HepG2 (cell line): Measurements from ENCODE around the gene AJUBA. TPM values are rescaled to one million over a fixed set of nuclear protein-coding genes. Genes with fewer than 3 reads are reported as not detected.
A peak's percentile ranks its signal among the peaks of the same experiment; 100 is the strongest.

Experiments
- BCL6 ChIP-seq: IDR thresholded peaks from 2 replicates; pipeline ENCODE4 v1.6.1; 2016; ENCODE audit warnings: missing genetic modification reagents, missing compliant biosample characterization
- ETV5 ChIP-seq: IDR thresholded peaks from 2 replicates; pipeline ENCODE4 v1.6.1; 2018; ENCODE audit warnings: missing biosample characterization, missing genetic modification reagents, inconsistent platforms, borderline replicate concordance
- ETV6 ChIP-seq: sonication (generic); formaldehyde crosslinking; conservative IDR thresholded peaks from 2 replicates; pipeline ENCODE4 v1.4.0; 2020; ENCODE audit warnings: missing genetic modification reagents
- GMEB2 ChIP-seq: IDR thresholded peaks from 2 replicates; pipeline ENCODE4 v1.6.1; 2016; ENCODE audit warnings: missing biosample characterization, missing genetic modification reagents, low read depth
- HNF1A ChIP-seq, 2 experiments: sonication (generic) in 1 of 2; formaldehyde crosslinking in 1 of 2; IDR thresholded peaks; 2 replicates each; pipeline versions ENCODE4 v1.4.0 to v1.6.1; 2016 to 2020; ENCODE audit warnings: borderline replicate concordance in 1 of 2, low read depth in 1 of 2, mild to moderate bottlenecking in 1 of 2, missing genetic modification reagents in 1 of 2
- HNF4A ChIP-seq: sonication (generic); formaldehyde crosslinking; IDR thresholded peaks from 2 replicates; pipeline ENCODE4 v1.4.0; 2020; ENCODE audit warnings: missing genetic modification reagents
- KMT2B ChIP-seq: IDR thresholded peaks from 2 replicates; pipeline ENCODE4 v1.6.1; 2016; ENCODE audit warnings: missing genetic modification reagents, missing compliant biosample characterization
- SALL2 ChIP-seq: sonication (generic); formaldehyde crosslinking; IDR thresholded peaks from 2 replicates; pipeline ENCODE4 v1.8.1; 2023; ENCODE audit warnings: mild to moderate bottlenecking, missing genetic modification reagents, inconsistent platforms
- SIX1 ChIP-seq: sonication (generic); formaldehyde crosslinking; IDR thresholded peaks from 2 replicates; pipeline ENCODE4 v1.4.0; 2020; ENCODE audit warnings: missing genetic modification reagents, borderline replicate concordance
- SOX6 ChIP-seq, 2 experiments: fragments of 450-650 bp in 1 of 2; sonication (generic) in 1 of 2; formaldehyde crosslinking in 1 of 2; IDR thresholded peaks; 2 replicates each; pipeline versions ENCODE4 v1.4.0 to v1.6.1; 2017 to 2020; ENCODE audit warnings: antibody characterized with exemption in 1 of 2, mild to moderate bottlenecking in 1 of 2, missing genetic modification reagents in 1 of 2
- SRSF1 ChIP-seq: fragments of 200-400 bp; formaldehyde crosslinking; optimal IDR thresholded peaks from 2 replicates; pipeline ENCODE3; 2017; ENCODE audit warnings: mild to moderate bottlenecking, low read depth, low read length, moderate library complexity
- TAF15 ChIP-seq: fragments of 200-400 bp; formaldehyde crosslinking; IDR thresholded peaks from one replicate; pipeline ENCODE4 v1.6.1; 2018; ENCODE audit warnings: mild to moderate bottlenecking, low read depth, low read length; ENCODE audit not compliant: poor library complexity, severe bottlenecking
- TCF7L2 ChIP-seq: IDR thresholded peaks from 2 replicates; pipeline ENCODE4 v1.6.1; 2011; ENCODE audit warnings: mild to moderate bottlenecking, low read depth, low read length, moderate library complexity
- TERF1 ChIP-seq: sonication (generic); formaldehyde crosslinking; IDR thresholded peaks from 2 replicates; pipeline ENCODE4 v1.8.0; 2022; ENCODE audit warnings: mild to moderate bottlenecking, missing genetic modification reagents, moderate library complexity
- ZFY ChIP-seq: sonication (generic); formaldehyde crosslinking; IDR thresholded peaks from 2 replicates; pipeline ENCODE4 v1.4.0; 2020; ENCODE audit warnings: missing genetic modification reagents
- ZMYM2 ChIP-seq: sonication (generic); formaldehyde crosslinking; IDR thresholded peaks from 2 replicates; pipeline ENCODE4 v1.8.0; 2022; ENCODE audit warnings: mild to moderate bottlenecking, missing genetic modification reagents
- ZNF101 ChIP-seq: sonication (generic); formaldehyde crosslinking; IDR thresholded peaks from 2 replicates; pipeline ENCODE4 v1.4.0; 2020; ENCODE audit warnings: mild to moderate bottlenecking, low read depth, missing genetic modification reagents, borderline replicate concordance
- ZNF180 ChIP-seq: sonication (generic); formaldehyde crosslinking; IDR thresholded peaks from 2 replicates; pipeline ENCODE4 v1.4.0; 2020; ENCODE audit warnings: low read depth, missing genetic modification reagents, borderline replicate concordance
- ZNF253 ChIP-seq: sonication (generic); formaldehyde crosslinking; IDR thresholded peaks from 2 replicates; pipeline ENCODE4 v1.8.0; 2022; ENCODE audit warnings: mild to moderate bottlenecking, missing genetic modification reagents, borderline replicate concordance
- ZNF468 ChIP-seq: sonication (generic); formaldehyde crosslinking; IDR thresholded peaks from 2 replicates; pipeline ENCODE4 v1.8.0; 2022; ENCODE audit warnings: mild to moderate bottlenecking, moderate library complexity, missing genetic modification reagents
- ZNF619 ChIP-seq: sonication (generic); formaldehyde crosslinking; IDR thresholded peaks from 2 replicates; pipeline ENCODE4 v1.4.0; 2020; ENCODE audit warnings: mild to moderate bottlenecking, missing genetic modification reagents
- ZNF746 ChIP-seq: sonication (generic); formaldehyde crosslinking; IDR thresholded peaks from 2 replicates; pipeline ENCODE4 v1.8.0; 2022; ENCODE audit warnings: mild to moderate bottlenecking, missing genetic modification reagents
- ZZZ3 ChIP-seq: sonication (generic); formaldehyde crosslinking; IDR thresholded peaks from 2 replicates; pipeline ENCODE4 v1.4.0; 2020; ENCODE audit warnings: missing genetic modification reagents, mild to moderate bottlenecking, borderline replicate concordance
- polyA plus RNA-seq, 8 experiments: library from polyadenylated mRNA; depleted of rRNA in 3 of 8; stranded (reverse) in 7 of 8; unstranded in 1 of 8; fragments of >200 nt; fragmentation: Illumina TruSeq in 4 of 8; extraction: Trizol in 4 of 8; gene quantifications; 2 replicates each; pipeline versions ENCODE4 v1.2.1 to v1.2.3, GENCODE V29; 2011 to 2016; ENCODE audit warnings: low read depth in 4 of 8, missing spikeins in 1 of 8, mixed read lengths in 1 of 8; ENCODE audit not compliant: insufficient read depth in 1 of 8
- total RNA-seq, 5 experiments: library from RNA; depleted of rRNA; stranded (reverse); fragments of >200 nt; fragmentation: Illumina TruSeq; extraction: Trizol; gene quantifications; 2 replicates each; pipeline ENCODE4 v1.2.3, GENCODE V29; 2016; ENCODE audit warnings: low read depth in 1 of 5

AJUBA gene
- total and polyA plus RNA-seq, 2 of the 13 experiments (the other 11 are each of a cell fraction or from before 2014, with no cell fraction given), result 157 to 241 TPM

- TF ChIP-seq TERF1 (CRISPR knock-in tag) (no peak), ZFY (CRISPR knock-in tag) (no peak), SIX1 (peak; percentile 65; the same call in 1 of the 2 replicates), SALL2 (CRISPR knock-in tag) (no peak), TCF7L2 (no peak), GMEB2 (CRISPR knock-in tag) (peak; percentile 75), ZNF180 (CRISPR knock-in tag) (no peak), KMT2B (CRISPR knock-in tag) (peak; percentile 92), ETV6 (CRISPR knock-in tag) (peak; percentile 89), HNF4A (CRISPR knock-in tag) (no peak), HNF1A (IDR thresholded peaks at IDR 0.05; ENCODE audit: low read depth) (no peak), HNF1A (CRISPR knock-in tag; IDR thresholded peaks at IDR 0.05; ENCODE audit: borderline replicate concordance) (peak; percentile 89), ZNF253 (no peak), TAF15 (peak; percentile 99), SOX6 (IDR thresholded peaks at IDR 0.05) (no peak), SOX6 (CRISPR knock-in tag; IDR thresholded peaks at IDR 0.05) (no peak), ZNF468 (CRISPR knock-in tag) (no peak), SRSF1 (peak; percentile 98), ZNF746 (CRISPR knock-in tag) (no peak), ZNF619 (CRISPR knock-in tag) (peak; percentile 85; the same call in 1 of the 2 replicates), ETV5 (peak; percentile 92), ZZZ3 (CRISPR knock-in tag) (peak; percentile 92; the same call in 1 of the 2 replicates), ZMYM2 (no peak), ZNF101 (CRISPR knock-in tag) (no peak; the same call in 1 of the 2 replicates), BCL6 (no peak; the same call in 1 of the 2 replicates)
Observed at GRCh38 chr14:22982477-22983245, at the start of gene AJUBA (continued).
